ENCODE data around the gene ATF2.
A peak's percentile ranks its signal among the peaks of the same experiment; 100 is the strongest.

Gene ATF2

DNA sequence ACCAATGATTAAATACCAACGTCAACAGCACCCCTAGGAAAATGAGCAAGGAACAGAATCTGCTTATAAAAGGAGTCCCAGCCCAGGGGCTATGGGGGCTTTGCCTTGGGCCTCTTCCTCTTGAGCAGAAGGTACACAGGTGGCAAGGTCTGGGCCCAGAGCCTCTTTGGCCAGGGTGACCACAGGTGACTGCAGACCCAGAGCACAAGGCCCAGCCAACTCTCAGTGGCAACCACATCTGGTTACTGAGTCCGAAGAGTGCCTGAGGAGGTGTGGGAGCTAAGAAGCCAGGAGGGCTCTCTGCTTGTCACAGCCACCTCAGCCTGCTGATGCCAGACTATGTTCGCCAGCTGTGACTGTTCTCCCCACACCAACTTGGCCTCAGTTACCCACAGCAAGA is 128.5 kb downstream of the ATF2 start:
- TF ChIP-seq CTCF (IDR thresholded peaks at IDR 0.05; ENCODE audit: low read depth, low read length), result no peak
- DNase-seq (ENCODE audit: extremely low read depth, low read depth), result no peak

DNA sequence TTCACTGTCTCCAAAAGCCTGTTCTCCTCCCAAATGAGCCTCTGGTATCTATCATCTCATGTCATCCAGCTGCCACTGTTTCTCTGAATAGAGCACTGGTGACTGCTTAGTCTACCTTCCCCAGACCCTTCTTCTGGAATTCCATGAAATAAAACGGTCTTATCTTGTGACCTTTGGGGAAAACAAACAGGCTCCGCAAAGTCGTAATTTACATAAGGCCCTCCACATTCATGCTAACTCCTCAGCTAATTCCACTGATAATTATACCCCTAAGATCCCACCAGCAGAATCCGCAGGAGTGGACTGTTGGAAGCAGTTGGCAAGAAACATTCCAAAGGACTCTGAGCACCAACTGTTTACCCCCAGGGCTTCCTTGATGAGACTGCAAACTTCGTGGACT is 129.0 kb downstream of the ATF2 start:
- TF ChIP-seq CTCF (IDR thresholded peaks at IDR 0.05; ENCODE audit: low read depth, low read length), result no peak
- no peak for DNase-seq (ENCODE audit: extremely low read depth, low read depth)

- DNase-seq (ENCODE audit: extremely low read depth, low read depth), result no peak
- no peak for TF ChIP-seq CTCF (IDR thresholded peaks at IDR 0.05; ENCODE audit: low read depth, low read length)
Measured at GRCh38 chr2:175037941-175038340, 130.1 kb downstream of the ATF2 start.

DNA sequence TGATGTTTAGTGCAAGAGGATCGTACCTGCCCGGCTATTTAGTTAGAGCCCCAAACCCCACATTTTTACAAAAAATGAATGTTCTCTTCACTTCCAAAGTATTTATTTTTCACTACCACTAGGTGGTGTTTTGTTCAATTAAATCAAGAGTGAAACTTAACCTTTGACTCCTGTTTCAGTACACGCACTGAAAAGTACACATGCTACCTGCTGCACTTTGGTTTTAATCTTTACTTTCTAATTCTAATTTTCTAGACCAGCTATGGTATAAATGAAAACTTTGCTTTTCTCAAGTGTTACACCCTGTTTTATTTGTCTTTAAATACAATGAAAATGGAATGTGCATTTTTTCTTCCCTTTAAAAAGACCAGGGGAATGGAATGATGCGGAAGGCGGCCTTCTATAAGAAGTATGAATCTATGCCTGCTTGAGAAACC is 131.4 kb downstream of the ATF2 start:
- TF ChIP-seq CTCF (IDR thresholded peaks at IDR 0.05; ENCODE audit: low read depth, low read length), result peak; percentile 24
- no peak for DNase-seq (ENCODE audit: extremely low read depth, low read depth)

GRCh38 chr2:175035806-175036205 is 132.2 kb downstream of the ATF2 start:
- TF ChIP-seq CTCF (IDR thresholded peaks at IDR 0.05; ENCODE audit: low read depth, low read length), result no peak
- DNase-seq (ENCODE audit: extremely low read depth, low read depth), result no peak

DNA sequence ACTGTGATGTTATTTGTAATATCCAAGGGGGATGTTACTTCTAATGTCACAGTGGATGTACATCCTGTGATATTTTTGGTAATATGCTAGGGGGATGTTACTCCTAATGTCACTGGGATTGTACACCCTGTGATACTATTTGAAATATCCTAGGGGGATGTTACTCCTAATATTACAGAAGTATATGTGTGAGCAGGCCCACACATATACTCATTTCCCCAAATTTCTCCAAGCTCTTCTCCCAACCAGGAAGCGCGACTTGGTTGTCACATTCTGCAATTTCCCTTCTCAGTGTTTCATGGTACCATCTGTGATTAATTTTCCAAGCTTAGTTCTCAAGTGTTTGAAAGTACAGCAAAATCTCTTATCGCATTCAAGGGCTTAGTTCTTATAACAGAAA is 133.3 kb downstream of the ATF2 start:
- no peak for TF ChIP-seq CTCF (IDR thresholded peaks at IDR 0.05; ENCODE audit: low read depth, low read length)
- no peak for DNase-seq (ENCODE audit: extremely low read depth, low read depth)

DNA sequence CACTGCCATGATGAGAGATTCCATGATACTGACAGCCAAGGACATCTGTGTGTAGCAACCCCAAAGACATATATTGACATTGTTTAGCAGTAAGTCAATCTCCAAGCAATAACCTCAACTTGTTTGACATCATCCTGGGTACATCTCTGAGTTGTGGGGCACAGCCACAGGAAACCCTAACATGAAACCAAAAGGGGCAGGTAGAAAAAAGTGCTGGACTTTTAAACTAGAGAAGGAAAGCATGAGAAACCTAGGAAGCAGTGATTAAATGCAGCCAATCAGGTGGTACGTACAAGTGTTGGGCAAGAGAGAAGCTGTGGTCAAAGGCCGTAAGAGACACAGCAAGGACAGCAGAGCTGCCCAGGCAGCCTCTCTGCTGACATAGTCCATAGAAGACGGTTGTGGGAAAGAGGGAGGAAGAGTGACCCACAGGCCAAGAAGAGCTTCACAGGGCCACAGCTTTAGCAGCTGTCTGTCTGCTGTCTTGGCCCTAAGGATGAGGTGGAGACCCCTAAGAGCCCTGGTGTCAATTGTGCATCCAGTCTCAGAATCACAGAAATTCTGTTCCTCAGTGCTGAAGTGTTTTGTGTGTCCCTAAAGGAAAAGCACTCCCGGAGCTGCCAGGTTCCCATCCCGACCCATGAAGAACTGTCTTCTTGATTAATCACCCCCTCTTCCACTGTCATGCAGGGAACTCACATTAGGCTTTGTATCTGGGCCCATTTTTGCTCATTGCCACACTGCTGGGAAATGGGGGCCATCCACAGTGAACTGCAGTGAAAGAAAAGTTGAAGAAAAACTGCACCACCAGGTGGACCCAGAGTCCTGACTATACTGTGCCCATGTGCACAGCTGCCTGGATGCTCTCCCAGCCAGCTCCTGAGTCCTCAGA is 137.4 kb downstream of the ATF2 start:
- TF ChIP-seq CTCF (IDR thresholded peaks at IDR 0.05; ENCODE audit: low read depth, low read length), result peak; percentile 33
- no peak for DNase-seq (ENCODE audit: extremely low read depth, low read depth)

Measured in AG09319 (cell line).